HG03103 (cell line): ENCODE measurements around the gene EPB41L4A.
"Not testable (repeated sequence)": the region's sequence is repeated elsewhere in the genome, so short reads cannot be mapped to it uniquely, and the experiment has no call there.

Experiments
- ATAC-seq: cut with Tn5 transposase; IDR thresholded peaks from one replicate; pipeline ENCODE4 v1.9.1; 2021; ENCODE audit warnings: low read depth; ENCODE audit not compliant: unreplicated experiment

EPB41L4A gene

GRCh38 chr5:112401924-112402323, 17.2 kb downstream of the EPB41L4A start:
- ATAC-seq, result no peak

DNA sequence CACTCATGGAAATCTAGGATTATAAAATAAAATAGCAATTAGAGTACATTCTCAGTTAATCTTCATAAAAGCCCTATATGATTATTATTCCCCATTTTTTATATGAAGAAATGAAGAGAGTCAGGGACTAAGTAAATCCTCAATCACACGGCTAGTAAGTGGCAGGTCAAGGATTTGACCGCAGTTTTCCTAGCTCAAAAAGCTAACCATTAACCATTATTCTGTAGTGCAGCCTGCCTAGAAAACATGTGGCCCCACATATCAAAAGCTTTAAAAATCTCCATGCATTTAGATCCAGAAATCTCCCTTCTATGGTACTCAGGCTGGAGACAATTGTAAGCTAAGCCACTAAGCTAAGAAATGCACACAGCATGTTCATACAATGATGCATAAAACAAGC, 21.4 kb downstream of the EPB41L4A start:
- no peak for ATAC-seq

- ATAC-seq, result no peak
Observed at GRCh38 chr5:112396430-112396829, 22.6 kb downstream of the EPB41L4A start.

GRCh38 chr5:112395299-112395698, 23.8 kb downstream of the EPB41L4A start:
- not testable (repeated sequence) for ATAC-seq

GRCh38 chr5:112390327-112390726, 28.8 kb downstream of the EPB41L4A start:
- no peak for ATAC-seq

- no peak for ATAC-seq
Observed at GRCh38 chr5:112388739-112389138, 30.3 kb downstream of the EPB41L4A start.

GRCh38 chr5:112388074-112388473, 31.0 kb downstream of the EPB41L4A start:
- ATAC-seq, result no peak

DNA sequence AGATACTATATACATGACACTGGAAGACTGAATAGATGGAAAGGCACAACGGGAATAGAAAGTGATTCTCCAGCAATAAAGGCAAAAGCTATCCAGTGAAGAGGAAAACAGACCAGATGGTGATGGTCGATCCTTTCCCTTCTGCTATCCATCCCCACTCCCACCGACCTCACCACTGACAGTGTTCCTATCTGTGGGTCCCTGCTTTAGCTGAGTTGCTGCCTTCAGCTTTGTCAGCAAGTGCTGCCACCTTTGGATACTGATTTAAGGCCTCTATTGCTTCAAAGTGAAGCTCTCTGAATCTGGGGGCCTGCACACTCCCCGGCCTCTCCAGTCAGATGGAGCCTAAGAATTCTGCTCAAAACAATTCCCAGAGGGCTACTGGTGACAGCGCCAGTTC, 32.3 kb downstream of the EPB41L4A start:
- no peak for ATAC-seq

GRCh38 chr5:112385969-112386368, 33.1 kb downstream of the EPB41L4A start:
- ATAC-seq, result no peak

GRCh38 chr5:112385566-112385965, 33.5 kb downstream of the EPB41L4A start:
- ATAC-seq, result no peak

GRCh38 chr5:112384523-112384922, 34.6 kb downstream of the EPB41L4A start:
- no peak for ATAC-seq

DNA sequence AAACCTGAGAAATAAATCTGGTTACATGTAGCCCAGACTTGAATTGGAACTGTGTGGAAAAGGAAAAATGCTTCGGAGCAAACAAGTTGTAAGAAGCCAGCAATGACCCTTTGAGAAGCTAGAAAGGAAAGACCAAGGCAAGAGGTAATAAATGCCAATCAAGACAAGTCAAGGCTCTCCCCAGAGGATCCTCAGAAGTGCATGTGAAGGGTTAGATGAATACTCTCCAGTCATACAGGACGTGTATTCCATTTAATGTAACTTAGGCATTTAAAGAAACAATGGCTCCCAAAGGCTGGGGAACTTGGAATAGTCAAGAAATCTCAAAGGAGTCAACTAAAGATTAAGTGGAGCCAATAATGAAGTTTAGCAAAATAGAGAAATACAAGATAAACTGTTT, 36.2 kb downstream of the EPB41L4A start:
- ATAC-seq, result no peak

- no peak for ATAC-seq
Observed at GRCh38 chr5:112381521-112381920, 37.6 kb downstream of the EPB41L4A start.

DNA sequence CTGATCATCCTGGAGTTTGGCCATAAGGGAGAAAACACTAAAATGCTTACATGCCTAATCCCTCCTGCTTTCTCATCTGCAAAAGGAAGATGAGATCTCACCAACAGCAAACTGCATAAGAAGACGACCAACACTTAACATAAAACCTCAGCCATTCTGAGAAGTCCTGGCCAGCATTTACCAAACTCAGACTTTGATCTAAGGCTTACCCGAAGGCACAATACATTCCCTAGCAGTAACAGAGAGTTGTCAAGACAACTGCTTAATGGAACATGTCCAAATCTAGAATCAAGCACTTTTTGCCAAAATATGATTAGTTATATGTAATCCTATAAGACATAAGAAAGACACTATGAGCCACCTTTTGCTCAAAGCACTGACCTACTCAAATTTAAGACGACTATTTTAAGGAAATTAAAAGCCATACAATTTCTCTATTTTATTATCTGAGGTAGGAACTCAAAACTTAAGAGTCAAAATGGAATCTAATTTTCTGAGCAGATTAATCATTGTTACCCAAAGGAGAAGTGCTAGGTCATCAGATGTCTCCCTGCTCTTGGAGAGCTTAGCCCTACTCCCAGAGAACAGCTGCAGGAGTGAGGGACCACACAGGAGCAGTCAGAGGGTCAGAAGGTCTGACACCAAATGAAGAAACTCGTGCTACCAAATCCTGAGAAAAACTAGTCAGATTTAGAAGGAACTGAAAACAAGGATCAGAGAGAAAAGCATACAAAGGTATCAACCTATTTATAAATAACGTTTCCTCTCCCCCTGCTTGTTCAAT, 39.3 kb downstream of the EPB41L4A start:
- no peak for ATAC-seq

DNA sequence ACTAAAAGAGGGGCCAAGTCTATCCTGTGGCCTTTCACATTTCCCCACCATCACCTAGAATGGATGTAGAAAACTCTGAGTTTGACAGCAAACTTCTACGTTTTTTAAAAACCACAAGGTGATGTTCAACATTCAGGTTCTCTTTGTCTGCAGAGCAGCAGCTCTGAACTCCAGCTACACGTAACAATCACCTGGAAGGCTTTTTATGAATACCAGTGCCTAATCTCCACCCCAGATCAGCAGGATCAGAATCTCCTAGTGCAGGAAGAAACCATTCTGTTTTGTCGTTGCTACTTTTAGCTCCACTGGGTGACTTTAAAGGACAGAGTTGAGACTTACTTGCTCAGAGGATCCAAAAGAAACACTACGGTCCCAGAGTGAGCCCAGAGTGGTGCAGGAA, 44.3 kb downstream of the EPB41L4A start:
- ATAC-seq, result no peak

DNA sequence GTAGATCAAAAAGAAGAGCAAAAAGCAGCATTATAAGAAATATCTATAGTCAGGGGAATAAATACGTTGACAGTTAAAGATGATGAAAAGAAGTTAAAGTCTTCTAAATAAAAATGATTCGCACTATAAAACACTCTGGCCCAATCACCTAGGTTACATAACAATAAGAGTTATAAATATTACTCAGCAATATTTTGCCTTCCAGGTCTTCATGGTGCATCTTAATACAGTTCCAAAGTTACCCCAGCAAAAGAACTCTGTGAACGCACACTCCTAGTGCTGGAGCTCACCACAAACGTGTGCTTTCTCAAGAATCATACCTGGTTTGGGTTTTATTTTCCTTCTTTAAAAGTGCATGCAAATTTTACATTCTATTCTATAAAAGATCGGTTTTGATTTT, 44.7 kb downstream of the EPB41L4A start:
- no peak for ATAC-seq

- no peak for ATAC-seq
Observed at GRCh38 chr5:112373885-112374284, 45.2 kb downstream of the EPB41L4A start.

GRCh38 chr5:112372543-112372942, 46.5 kb downstream of the EPB41L4A start:
- ATAC-seq, result no peak

DNA sequence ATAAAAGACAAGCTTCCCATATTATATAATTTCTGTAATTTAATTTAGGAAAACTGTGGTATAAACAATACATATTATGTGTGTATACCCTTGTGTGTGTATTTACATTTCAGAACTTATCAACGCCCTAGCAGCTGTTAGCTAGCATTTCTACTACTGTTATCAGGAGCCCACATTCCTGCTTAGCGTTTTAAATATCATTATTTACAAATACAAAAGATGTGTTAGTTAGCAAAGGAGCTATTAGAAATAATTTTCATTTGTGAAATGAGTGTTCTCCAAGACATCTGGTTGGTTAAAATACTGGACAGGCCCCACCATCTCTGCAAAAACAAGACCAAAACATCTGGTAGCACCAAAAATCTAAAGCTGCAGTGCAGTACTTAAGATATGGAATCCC, 48.0 kb downstream of the EPB41L4A start:
- ATAC-seq, result no peak

DNA sequence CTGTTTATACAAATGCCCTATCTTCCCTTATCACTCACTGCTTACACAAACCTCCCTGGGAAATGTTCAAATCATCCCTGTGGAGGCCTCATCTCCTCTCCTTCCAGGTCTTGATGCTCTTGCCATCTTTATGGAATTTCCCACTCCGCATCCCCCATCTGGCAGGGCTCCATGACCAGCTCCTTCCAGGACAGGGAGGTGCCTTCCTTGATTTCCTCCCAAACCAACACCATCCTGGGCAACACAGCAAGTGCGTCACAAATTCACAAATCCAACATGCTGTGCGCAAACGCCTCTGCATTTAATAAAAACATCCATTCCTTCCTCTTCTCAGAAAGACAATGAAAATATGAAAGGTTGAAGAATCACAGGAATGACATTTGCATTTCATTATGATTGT, 51.7 kb downstream of the EPB41L4A start:
- ATAC-seq, result no peak

DNA sequence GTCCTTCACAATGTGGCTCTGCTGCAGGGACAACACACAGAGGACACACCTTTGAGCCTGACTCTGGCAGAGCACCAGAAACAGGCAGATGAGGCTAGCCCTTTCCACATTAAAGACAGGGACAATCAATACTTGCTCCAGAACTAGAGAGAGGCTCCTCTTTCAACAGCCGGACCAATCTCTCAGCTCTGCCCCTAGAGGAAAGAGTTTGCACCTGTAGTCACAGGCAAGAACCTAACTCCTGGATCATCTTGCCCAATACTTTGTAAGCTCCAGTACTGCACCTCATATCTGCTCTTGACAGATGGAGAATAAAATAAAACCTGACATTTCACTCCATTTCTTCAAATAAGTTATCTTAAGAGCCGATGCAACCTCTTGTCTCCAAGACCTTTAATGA, 52.1 kb downstream of the EPB41L4A start:
- no peak for ATAC-seq

- not testable (repeated sequence) for ATAC-seq
Observed at GRCh38 chr5:112360740-112361139, 58.3 kb downstream of the EPB41L4A start.
